SK-N-SH (cell line): ENCODE measurements around the gene SNTG2.

Experiments used
- EP300 ChIP-seq, 2 experiments: IDR thresholded peaks; 2 replicates each; pipeline versions ENCODE4 v1.4.0 to v1.6.1; 2012; ENCODE audit warnings: borderline replicate concordance in 1 of 2, low read depth in 1 of 2, low read length in 1 of 2
- EZH2phosphoT487 ChIP-seq: fragments of 200-600 bp; sonication (generic); IDR thresholded peaks from 2 replicates; pipeline ENCODE4 v1.6.1; 2017; ENCODE audit warnings: low read depth, mixed run types, mild to moderate bottlenecking, antibody characterized with exemption, moderate library complexity, borderline replicate concordance
- POLR2AphosphoS5 ChIP-seq: IDR thresholded peaks from 2 replicates; pipeline ENCODE4 v1.6.1; 2012; ENCODE audit warnings: low read depth, low read length
- SIN3A ChIP-seq: IDR thresholded peaks from 2 replicates; pipeline ENCODE4 v1.6.1; 2012; ENCODE audit warnings: low read depth, mild to moderate bottlenecking, low read length, moderate library complexity, borderline replicate concordance
- TEAD4 ChIP-seq: IDR thresholded peaks from 2 replicates; pipeline ENCODE4 v1.4.0; 2012; ENCODE audit warnings: mild to moderate bottlenecking, borderline replicate concordance; ENCODE audit not compliant: insufficient read depth
- TF ChIP-seq, protein P1 (sequence below): fragments of 200-600 bp; sonication (generic); IDR thresholded peaks from 2 replicates; pipeline ENCODE4 v1.6.1; 2017; ENCODE audit warnings: antibody characterized with exemption, mild to moderate bottlenecking, moderate library complexity
- TF ChIP-seq, protein P2 (sequence below): fragments of 150-350 bp; IDR thresholded peaks from 2 replicates; pipeline ENCODE4 v1.6.1; 2017; ENCODE audit warnings: antibody characterized with exemption, low read length, low read depth, borderline replicate concordance

DNA sequence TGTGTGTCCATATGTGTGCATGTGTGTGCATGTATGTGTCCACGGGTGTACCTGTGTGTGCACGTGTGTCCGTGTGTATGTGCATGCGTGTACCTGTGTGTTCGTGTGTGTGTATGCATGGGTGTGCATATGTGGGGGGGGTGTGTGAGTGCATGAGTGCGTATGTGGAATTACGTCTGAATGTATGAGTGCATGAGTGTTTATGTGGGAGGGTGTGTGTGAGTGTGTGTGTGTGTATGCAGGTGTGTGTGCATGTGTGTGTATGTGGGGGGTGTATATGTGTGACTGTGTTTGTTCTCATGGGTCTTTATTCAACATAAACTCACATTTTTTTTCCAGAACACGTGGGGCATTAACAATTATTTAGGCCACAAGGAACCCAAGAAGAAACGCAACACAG, 208.4 kb downstream of the SNTG2 start:
- TF ChIP-seq, protein P1, sequence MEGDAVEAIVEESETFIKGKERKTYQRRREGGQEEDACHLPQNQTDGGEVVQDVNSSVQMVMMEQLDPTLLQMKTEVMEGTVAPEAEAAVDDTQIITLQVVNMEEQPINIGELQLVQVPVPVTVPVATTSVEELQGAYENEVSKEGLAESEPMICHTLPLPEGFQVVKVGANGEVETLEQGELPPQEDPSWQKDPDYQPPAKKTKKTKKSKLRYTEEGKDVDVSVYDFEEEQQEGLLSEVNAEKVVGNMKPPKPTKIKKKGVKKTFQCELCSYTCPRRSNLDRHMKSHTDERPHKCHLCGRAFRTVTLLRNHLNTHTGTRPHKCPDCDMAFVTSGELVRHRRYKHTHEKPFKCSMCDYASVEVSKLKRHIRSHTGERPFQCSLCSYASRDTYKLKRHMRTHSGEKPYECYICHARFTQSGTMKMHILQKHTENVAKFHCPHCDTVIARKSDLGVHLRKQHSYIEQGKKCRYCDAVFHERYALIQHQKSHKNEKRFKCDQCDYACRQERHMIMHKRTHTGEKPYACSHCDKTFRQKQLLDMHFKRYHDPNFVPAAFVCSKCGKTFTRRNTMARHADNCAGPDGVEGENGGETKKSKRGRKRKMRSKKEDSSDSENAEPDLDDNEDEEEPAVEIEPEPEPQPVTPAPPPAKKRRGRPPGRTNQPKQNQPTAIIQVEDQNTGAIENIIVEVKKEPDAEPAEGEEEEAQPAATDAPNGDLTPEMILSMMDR: no peak
- TF ChIP-seq EZH2phosphoT487 (no peak), SIN3A (no peak), TEAD4 (no peak), EP300 (IDR thresholded peaks at IDR 0.05; ENCODE audit: borderline replicate concordance in 1 of 2, low read depth in 1 of 2, low read length in 1 of 2) (no peak), POLR2AphosphoS5 (no peak)
- TF ChIP-seq, protein P2, sequence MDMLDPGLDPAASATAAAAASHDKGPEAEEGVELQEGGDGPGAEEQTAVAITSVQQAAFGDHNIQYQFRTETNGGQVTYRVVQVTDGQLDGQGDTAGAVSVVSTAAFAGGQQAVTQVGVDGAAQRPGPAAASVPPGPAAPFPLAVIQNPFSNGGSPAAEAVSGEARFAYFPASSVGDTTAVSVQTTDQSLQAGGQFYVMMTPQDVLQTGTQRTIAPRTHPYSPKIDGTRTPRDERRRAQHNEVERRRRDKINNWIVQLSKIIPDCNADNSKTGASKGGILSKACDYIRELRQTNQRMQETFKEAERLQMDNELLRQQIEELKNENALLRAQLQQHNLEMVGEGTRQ: no peak
